ENCODE results near the gene SRD5A2.

DNA sequence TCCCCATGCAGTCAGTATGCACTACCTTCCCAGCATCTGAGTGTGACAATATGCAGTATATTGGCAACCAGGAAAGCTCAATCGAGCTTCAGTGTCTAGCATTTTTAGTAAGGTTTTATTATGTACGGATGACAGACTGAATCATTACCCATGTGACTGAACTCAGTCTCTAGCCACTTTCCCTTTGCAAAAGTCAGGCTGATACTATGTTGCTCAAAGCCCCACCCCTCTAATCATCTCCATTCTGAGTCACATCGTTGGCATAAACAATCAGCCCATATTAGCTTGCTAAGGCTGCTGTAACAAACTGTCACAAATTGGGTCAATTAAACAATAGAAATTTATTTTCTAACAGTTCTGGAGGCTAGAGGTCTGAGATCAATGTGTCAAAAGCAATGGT is 25.8 kb upstream of the SRD5A2 start:
- TF ChIP-seq REST (IDR thresholded peaks at IDR 0.05; ENCODE audit: low read depth) (no peak), RAD21 (IDR thresholded peaks at IDR 0.05; ENCODE audit: low read depth) (no peak), TCF12 (IDR thresholded peaks at IDR 0.05; ENCODE audit: low read depth) (no peak), TEAD4 (IDR thresholded peaks at IDR 0.05) (no peak)

Measured in Ishikawa (cell line).